Lower leg skin (tissue), 3 donors: ENCODE data around the gene KBTBD12.

Experiments used
- CTCF ChIP-seq, 3 donors: fragments of 450-650 bp; IDR thresholded peaks; one replicate each; pipeline ENCODE4 v1.5.1; 2016; ENCODE audit warnings: antibody characterized with exemption in 3 of 3, mild to moderate bottlenecking in 3 of 3, moderate library complexity in 2 of 3
- POLR2A ChIP-seq, 2 donors: fragments of 450-650 bp; IDR thresholded peaks; one replicate each; pipeline ENCODE4 v1.6.1; 2016 to 2017; ENCODE audit warnings: antibody characterized with exemption in 2 of 2, mild to moderate bottlenecking in 1 of 2, moderate library complexity in 1 of 2

- TF ChIP-seq CTCF (IDR thresholded peaks at IDR 0.05) (no peak), POLR2A (IDR thresholded peaks at IDR 0.05) (no peak)
These were observed 11.2 kb upstream of the KBTBD12 start for GRCh38 chr3:127903611-127904375.
